MCF 10A (cell line): Measurements from ENCODE around the gene DCPS. TPM values are rescaled to one million over a fixed set of nuclear protein-coding genes. Genes with fewer than 3 reads are reported as not detected.

ENCODE experiments used
- BruUV-seq: library from RNA; stranded (reverse); fragments of 400-500 nt; replicated peaks from 2 replicates; lab custom pipeline; 2021; lab: Mats Ljungman, UMichigan
- CTCF ChIA-PET: fragments of 300-600 bp; sonication (Branson Sonifier 250); formaldehyde crosslinking; extraction: SDS; loops from one replicate; lab custom pipeline; 2021; ENCODE audit warnings: antibody characterized with exemption, inconsistent platforms; lab: Yijun Ruan, JAX
- POLR2A ChIA-PET: fragments of 300-600, 350-650 bp; sonication (Branson Sonifier 250); formaldehyde crosslinking; extraction: SDS; loops from one replicate; lab custom pipeline; 2020; ENCODE audit warnings: antibody characterized with exemption, inconsistent platforms; lab: Yijun Ruan, JAX
- DNase-seq: peaks from one replicate; pipeline ENCODE4 v3.0.0-alpha.2; 2018; ENCODE audit not compliant: unreplicated experiment
- H3K27ac Mint-ChIP-seq: one replicate; pipeline ENCODE4 v1.8.0; 2022; ENCODE audit warnings: mild to moderate bottlenecking, low read depth, mixed read lengths; ENCODE audit not compliant: unreplicated experiment
- H3K27me3 Mint-ChIP-seq: one replicate; pipeline ENCODE4 v1.8.0; 2022; ENCODE audit warnings: mixed read lengths; ENCODE audit not compliant: insufficient read depth, unreplicated experiment
- H3K36me3 Mint-ChIP-seq: one replicate; pipeline ENCODE4 v1.8.0; 2022; ENCODE audit warnings: mild to moderate bottlenecking, moderate library complexity, mixed read lengths; ENCODE audit not compliant: insufficient read depth, unreplicated experiment
- H3K4me1 Mint-ChIP-seq: one replicate; pipeline ENCODE4 v1.8.0; 2022; ENCODE audit warnings: mixed read lengths; ENCODE audit not compliant: insufficient read depth, unreplicated experiment
- H3K4me3 Mint-ChIP-seq: one replicate; pipeline ENCODE4 v1.8.0; 2022; ENCODE audit warnings: mild to moderate bottlenecking, moderate library complexity, mixed read lengths; ENCODE audit not compliant: unreplicated experiment
- H3K9me3 Mint-ChIP-seq: one replicate; pipeline ENCODE4 v1.8.0; 2022; ENCODE audit warnings: mixed read lengths; ENCODE audit not compliant: unreplicated experiment
- intact Hi-C: fragments of 100-400 bp; cut with micrococcal nuclease; formaldehyde crosslinking; loops from 2 replicates; pipeline ENCODE4 v1.14.1; 2022
- total RNA-seq: library from RNA; stranded (reverse); gene quantifications from 2 replicates; pipeline ENCODE4 v1.2.3, GENCODE V29; 2022
- TF ChIP-seq, protein P1 (sequence below): fragments of 200-600 bp; IDR thresholded peaks from one replicate; pipeline ENCODE4 v1.8.0; 2022; ENCODE audit warnings: antibody characterized with exemption, mild to moderate bottlenecking; ENCODE audit not compliant: unreplicated experiment

Gene DCPS
- total RNA-seq, 1 experiment from 2014 or later = 33.7 TPM

DNA sequence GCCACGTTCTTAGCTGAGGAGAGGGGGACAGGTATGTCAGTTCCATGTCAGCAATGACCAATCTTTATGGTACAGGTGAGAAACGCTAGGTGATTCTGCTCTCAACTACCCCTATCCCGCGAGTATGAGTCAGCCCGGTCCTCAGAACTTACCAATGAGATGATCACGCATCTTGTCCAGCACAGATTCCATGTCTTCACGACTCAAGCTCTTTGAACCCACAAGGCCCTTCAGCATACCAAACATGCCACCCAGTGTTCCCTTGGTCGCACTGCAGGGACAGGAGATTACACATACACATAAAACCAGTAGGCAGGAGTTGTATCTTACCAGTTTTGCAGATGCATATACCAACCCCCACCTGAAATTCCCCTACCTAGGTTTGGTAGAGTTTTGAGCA, 38.0 kb upstream of the DCPS start:
- TF ChIP-seq, protein P1, sequence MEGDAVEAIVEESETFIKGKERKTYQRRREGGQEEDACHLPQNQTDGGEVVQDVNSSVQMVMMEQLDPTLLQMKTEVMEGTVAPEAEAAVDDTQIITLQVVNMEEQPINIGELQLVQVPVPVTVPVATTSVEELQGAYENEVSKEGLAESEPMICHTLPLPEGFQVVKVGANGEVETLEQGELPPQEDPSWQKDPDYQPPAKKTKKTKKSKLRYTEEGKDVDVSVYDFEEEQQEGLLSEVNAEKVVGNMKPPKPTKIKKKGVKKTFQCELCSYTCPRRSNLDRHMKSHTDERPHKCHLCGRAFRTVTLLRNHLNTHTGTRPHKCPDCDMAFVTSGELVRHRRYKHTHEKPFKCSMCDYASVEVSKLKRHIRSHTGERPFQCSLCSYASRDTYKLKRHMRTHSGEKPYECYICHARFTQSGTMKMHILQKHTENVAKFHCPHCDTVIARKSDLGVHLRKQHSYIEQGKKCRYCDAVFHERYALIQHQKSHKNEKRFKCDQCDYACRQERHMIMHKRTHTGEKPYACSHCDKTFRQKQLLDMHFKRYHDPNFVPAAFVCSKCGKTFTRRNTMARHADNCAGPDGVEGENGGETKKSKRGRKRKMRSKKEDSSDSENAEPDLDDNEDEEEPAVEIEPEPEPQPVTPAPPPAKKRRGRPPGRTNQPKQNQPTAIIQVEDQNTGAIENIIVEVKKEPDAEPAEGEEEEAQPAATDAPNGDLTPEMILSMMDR = no peak
- ChIA-PET POLR2A (no interaction called here), CTCF (interaction anchor here (0.7 to 1.5 kb wide), 2 partner anchors 53 to 56 kb away, joined by 3 to 5 read pairs; no protein-coding TSS in a partner anchor)
- H3K27ac Mint-ChIP-seq = no peak overlapping the region
- no peak overlapping the region for H3K4me3 Mint-ChIP-seq
- H3K36me3 Mint-ChIP-seq = peaks cover 75% of the 10 kb centered on the region
- peaks cover 20% of the 10 kb centered on the region for H3K4me1 Mint-ChIP-seq
- no peak for DNase-seq
- BruUV-seq = no TSS peak
- no peaks in the 10 kb centered on the region for H3K9me3 Mint-ChIP-seq
- H3K27me3 Mint-ChIP-seq = no peaks in the 10 kb centered on the region
- intact Hi-C loops = loop anchor here (5.0 kb wide), 1 partner anchor 344 kb away; no protein-coding TSS in a partner anchor

- CTCF ChIA-PET = interaction anchor here (0.5 kb wide), 1 partner anchor 74 kb away, joined by 3 read pairs; no protein-coding TSS in a partner anchor
Measured at GRCh38 chr11:126267650-126268049, 36.2 kb upstream of the DCPS start.

GRCh38 chr11:126268361-126268707, 35.5 kb upstream of the DCPS start:
- Mint-ChIP-seq H3K9me3 (no peaks in the 10 kb centered on the region), H3K27ac (peak overlapping the region; percentile 97), H3K27me3 (no peaks in the 10 kb centered on the region), H3K4me1 (peaks cover 23% of the 10 kb centered on the region), H3K4me3 (peak overlapping the region; percentile 94), H3K36me3 (peaks cover 60% of the 10 kb centered on the region)
- no TSS peak for BruUV-seq
- POLR2A ChIA-PET = interaction anchor here (0.6 to 3.4 kb wide), 16 partner anchors 9 to 1185 kb away, joined by 3 to 41 read pairs (median 4); partner anchors contain the start of genes DCPS, FAM118B, RPUSD4 and TIRAP
- TF ChIP-seq, protein P1 = no peak
- intact Hi-C loops = loop anchor here (1.0 to 5.0 kb wide), 3 partner anchors 36 to 346 kb away; partner anchors contain the start of genes DCPS, FAM118B and RPUSD4
- no peak for DNase-seq
- CTCF ChIA-PET = interaction anchor here (0.6 kb wide), 1 partner anchor 41 kb away, joined by 3 read pairs; no protein-coding TSS in a partner anchor

More at GRCh38 chr11:126267650-126268049, 36.2 kb upstream of the DCPS start:
- H3K27ac Mint-ChIP-seq = peak overlapping the region; percentile 97
- peaks cover 23% of the 10 kb centered on the region for H3K4me1 Mint-ChIP-seq
- H3K36me3 Mint-ChIP-seq = peaks cover 63% of the 10 kb centered on the region
- no TSS peak for BruUV-seq
- no peaks in the 10 kb centered on the region for H3K27me3 Mint-ChIP-seq
- intact Hi-C loops = loop anchor here (1.0 to 5.0 kb wide), 3 partner anchors 37 to 345 kb away; partner anchors contain the start of genes DCPS, FAM118B and RPUSD4
- no peak for DNase-seq
- POLR2A ChIA-PET = interaction anchor here (1.2 to 3.4 kb wide), 7 partner anchors 8 to 1185 kb away, joined by 4 to 41 read pairs (median 9); partner anchors contain the start of genes FAM118B, RPUSD4 and TIRAP
- TF ChIP-seq, protein P1 = no peak
- H3K4me3 Mint-ChIP-seq = peak overlapping the region; percentile 94
- H3K9me3 Mint-ChIP-seq = no peaks in the 10 kb centered on the region
